ENCODE results near the gene DUSP10.

Gene DUSP10

GRCh38 chr1:221762121-221762520 is 20.2 kb upstream of the DUSP10 start:
- DNase-seq: no peak

GRCh38 chr1:221761354-221762002 is 19.6 kb upstream of the DUSP10 start:
- DNase-seq: no peak

- DNase-seq: no peak
Measured at GRCh38 chr1:221760911-221761310, 19.0 kb upstream of the DUSP10 start.

- no peak for DNase-seq
Measured at GRCh38 chr1:221759436-221759835, 17.5 kb upstream of the DUSP10 start.

- DNase-seq: no peak
Measured at GRCh38 chr1:221758455-221758854, 16.6 kb upstream of the DUSP10 start.

DNA sequence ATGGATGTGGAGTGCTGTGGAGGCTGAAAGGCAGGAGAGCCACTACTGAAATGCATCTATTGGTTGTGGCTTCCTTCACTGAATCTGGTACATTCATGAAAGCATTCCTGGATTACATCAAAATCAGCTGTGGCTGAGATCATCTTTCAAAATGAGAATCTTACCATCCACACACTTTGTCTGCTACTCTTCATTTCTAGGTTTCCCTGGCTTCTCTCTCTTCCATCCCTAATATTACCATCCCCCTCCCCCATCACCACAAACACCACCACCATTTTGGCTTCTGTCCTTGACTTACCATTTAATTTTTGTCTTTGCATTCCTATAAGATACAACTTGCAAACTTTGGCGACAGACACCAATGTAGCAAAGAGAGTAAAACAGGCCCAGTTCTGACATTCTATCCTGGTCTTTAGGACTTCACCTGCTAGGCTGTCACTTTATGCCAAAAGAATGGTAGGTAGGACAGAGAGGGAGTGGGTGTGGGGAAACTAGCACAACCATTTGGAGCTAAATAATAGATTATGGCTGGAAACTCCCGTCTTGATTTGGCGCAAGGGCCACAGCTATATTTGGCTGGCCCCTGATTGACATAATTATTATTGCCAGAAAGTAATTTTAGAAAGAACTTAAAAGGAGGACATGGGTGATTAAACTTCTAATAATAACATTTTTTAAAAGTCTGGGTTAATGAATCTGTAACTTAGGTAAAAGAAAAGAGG is 15.1 kb upstream of the DUSP10 start:
- no peak for DNase-seq

- no peak for DNase-seq
Measured at GRCh38 chr1:221753828-221754188, 11.9 kb upstream of the DUSP10 start.

- no peak for DNase-seq
Measured at GRCh38 chr1:221751226-221751887, 9.5 kb upstream of the DUSP10 start.

- no peak for DNase-seq
Measured at GRCh38 chr1:221748981-221749380, 7.1 kb upstream of the DUSP10 start.

GRCh38 chr1:221747839-221748238 is 6.0 kb upstream of the DUSP10 start:
- DNase-seq: no peak

DNA sequence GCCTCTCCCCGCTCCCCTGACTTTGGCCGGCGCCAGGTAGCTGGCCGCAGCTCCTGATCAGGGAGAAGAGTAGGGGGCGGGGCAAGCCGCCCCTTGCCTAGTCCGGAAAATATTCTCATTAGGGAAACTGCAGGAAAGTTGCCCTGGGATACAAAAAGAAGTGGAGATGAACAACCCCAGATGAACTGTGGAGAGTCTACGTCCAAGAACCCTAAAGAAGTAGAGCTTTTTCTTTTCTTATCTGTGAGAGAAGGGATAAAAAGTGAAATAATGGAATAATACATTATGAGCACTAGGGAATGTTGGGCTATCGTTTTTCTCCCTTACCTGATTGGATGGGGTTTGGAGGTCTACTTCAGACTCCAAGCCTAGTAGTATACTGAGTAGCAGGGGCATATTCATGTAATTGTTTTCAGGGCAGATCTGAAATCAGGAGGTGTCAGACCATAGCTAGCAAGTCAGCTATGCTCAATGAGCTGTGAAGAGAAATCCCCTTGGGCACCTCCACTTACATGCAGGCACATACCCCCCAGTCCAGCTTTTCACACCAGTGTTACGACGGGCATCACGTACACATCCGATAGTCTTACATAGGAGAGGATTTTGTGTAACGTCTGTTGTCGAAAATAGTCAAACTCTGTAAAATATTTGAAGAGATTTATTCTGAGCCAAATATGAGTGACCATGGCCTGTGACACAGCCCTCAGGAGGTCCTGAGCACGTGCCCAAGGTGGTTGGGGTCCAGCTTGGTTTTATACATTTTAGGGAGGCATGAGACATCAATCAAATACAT is 1.7 kb upstream of the DUSP10 start:
- DNase-seq: no peak

DNA sequence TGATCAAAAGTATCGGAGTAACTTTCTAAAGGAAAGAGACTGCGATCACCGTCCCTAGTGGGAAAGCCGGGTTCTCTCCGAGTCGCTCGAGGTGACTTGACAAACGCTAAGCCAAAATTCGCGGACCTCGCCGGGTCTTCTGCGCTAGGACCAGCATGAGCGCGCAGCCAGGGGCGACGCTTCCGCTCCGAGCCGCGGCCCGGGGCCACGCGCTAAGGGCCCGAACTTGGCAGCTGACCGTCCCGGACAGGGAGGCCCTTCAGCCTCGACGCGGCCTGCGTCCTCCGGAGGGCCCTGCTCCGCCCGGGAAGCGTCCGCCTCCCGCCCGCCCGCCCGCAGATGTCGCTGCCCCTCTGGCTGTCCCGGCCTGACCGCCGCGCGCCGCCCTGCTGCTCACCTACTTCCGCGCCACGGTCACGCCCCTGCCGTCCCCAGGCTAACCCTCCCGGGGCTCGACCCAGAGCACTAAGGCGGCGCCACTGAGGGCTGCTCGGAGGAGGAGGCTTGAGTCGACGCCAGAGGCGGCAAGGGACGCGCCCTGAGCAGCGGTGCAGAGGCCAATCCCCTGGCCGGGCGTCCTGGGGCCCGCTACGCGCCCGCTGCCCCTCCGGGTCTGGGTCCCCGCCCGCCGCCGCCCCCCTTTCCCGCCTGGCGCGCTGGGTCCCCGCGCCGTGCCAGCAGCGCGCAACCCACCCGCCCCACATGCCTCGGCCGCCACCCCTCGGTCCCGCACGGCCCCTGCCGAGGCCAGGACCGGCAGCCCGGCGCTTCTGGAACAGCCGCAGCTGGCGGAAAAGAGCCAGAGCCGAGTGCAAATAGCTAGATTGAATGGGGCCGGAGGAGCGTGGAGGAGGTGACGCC is 896 bp upstream of the DUSP10 start:
- peak; percentile 64 to 88 for DNase-seq

DNA sequence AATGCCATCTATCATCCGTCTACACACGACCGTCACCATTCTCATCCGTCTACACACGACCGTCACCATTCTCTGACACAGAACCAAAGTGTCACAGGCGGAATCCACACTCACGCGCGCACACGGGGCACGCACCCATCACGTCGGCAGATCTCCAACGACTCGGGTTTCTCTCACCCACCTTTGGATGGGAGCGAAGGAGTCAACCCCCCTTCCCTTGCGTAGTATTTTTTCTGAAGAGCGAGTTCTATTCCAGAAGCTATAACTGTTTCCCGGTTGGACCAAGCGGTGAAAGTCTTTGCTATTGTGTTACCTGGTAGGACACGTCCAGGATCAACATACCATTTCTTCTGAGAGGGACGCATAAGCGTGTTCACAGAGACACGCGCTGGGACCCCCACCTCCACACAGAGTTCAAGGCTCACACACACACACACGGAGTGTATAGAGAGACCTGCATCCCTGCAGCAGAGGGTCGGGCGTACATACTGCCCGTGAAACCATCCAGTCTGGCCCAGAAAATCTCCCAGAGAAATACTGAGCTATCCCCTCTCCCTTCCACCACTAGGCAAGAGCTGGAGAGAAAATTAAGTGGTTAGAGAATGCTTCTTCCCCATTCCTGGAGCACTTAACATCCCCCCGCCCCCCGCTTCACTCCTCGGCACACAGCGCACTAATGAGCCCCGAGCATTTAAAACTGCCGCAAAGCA is 741 bp downstream of the DUSP10 start:
- peak in 1 of 2 experiments; percentile 10 for DNase-seq

- DNase-seq: peak in 1 of 2 experiments; percentile 12
Measured at GRCh38 chr1:221740369-221740992, 1.4 kb downstream of the DUSP10 start.

DNA sequence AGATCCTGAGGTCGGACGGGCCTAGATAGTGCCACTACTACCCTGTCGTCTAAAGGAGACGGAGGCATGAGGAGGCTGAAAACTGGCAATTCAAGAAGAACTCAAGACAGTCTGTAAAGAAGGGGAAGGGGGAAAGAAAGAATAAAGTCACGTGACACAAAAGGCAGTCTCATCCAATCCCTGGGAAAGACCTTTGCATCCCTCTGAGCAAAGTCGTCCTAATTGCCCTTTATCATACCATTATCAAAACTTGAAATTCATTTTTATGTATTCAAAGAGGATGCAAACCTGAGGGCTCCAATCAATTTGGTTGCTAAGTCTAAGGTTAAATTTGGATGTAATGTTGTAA is 2.2 kb downstream of the DUSP10 start:
- DNase-seq: no peak

DNA sequence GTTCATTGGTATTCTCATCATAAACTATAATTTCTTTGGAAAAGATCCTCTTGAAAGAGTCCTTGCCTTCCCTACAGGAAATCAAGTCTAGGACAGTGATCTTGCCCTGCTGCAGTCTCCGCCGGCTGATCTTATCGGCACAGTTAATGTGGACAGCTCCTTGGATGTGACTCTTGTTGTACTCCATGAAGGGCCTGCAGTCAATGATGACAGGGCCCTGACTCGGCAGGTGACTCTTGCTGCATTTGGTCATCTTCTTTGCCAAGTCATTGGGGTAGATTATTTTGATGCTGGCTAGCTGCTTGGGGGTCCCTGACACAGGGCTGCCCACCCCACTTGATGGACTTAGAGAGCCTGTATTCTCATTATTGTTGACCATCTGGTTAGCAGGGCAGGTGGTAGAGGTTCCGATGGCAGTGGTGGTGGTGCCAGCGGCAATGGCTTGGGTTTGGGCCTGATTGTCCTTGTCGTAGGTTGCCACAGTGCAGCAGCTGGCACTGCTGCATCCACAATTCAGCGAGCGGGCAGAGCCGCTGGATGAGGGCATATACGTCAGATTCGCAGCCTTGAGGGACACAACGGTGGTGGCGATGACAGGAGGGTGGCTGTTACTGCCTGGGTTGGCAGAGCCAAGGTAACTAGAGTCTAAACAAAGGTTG is 2.7 kb downstream of the DUSP10 start:
- DNase-seq: no peak

GRCh38 chr1:221736714-221737113 is 5.2 kb downstream of the DUSP10 start:
- no peak for DNase-seq

GRCh38 chr1:221735999-221736398 is 5.9 kb downstream of the DUSP10 start:
- no peak for DNase-seq

- DNase-seq: no peak
Measured at GRCh38 chr1:221734187-221734586, 7.7 kb downstream of the DUSP10 start.

DNA sequence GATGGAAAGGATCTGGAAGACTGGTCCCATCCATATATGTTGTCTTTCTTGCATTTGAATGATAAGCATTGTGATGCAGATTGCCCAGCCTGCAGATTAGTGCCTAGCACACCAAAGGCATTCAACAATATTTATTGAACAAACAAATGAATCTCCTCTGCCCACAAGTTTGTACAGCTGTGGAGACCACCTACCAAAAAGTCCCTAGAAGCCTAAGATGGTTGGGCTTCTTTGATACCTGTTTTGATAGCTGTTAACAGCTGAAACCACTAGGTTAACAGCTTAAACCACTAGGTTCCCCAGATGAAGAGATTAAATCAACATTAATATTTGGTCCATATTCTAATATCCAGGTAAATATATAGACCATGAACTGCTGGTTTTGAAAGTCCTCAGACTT is 9.8 kb downstream of the DUSP10 start:
- no peak for DNase-seq

Measured in SHP77 (cell line).